Stimulated activated CD4-positive, alpha-beta T cell treated with anti-CD3 and anti-CD28 coated beads, Interleukin-15, amount 100 ng/mL, for 24 hours (primary cell): Measurements from ENCODE around the gene PALLD.

Experiments used
- DNase-seq: peaks from one replicate; pipeline ENCODE4 v3.0.0-alpha.2; 2020

The PALLD gene

GRCh38 chr4:168528131-168528949 is 31.5 kb downstream of the PALLD start:
- DNase-seq, result no peak

GRCh38 chr4:168529257-168529656 is 32.4 kb downstream of the PALLD start:
- no peak for DNase-seq

- no peak for DNase-seq
These were observed 34.5 kb downstream of the PALLD start for GRCh38 chr4:168531305-168531704.

- DNase-seq, result no peak
These were observed 37.7 kb downstream of the PALLD start for GRCh38 chr4:168534535-168534934.

- DNase-seq, result no peak
These were observed 38.8 kb downstream of the PALLD start for GRCh38 chr4:168535689-168536088.

- no peak for DNase-seq
These were observed 39.6 kb downstream of the PALLD start for GRCh38 chr4:168536448-168536847.

GRCh38 chr4:168537086-168537485 is 40.2 kb downstream of the PALLD start:
- DNase-seq, result no peak

- DNase-seq, result no peak
These were observed 40.7 kb downstream of the PALLD start for GRCh38 chr4:168537571-168537970.

- DNase-seq, result no peak
These were observed 41.8 kb downstream of the PALLD start for GRCh38 chr4:168538632-168539031.

- peak; percentile 6 for DNase-seq
These were observed 43.2 kb downstream of the PALLD start for GRCh38 chr4:168540086-168540485.

- no peak for DNase-seq
These were observed 43.8 kb downstream of the PALLD start for GRCh38 chr4:168540503-168541265.

GRCh38 chr4:168541266-168541953 is 44.6 kb downstream of the PALLD start:
- no peak for DNase-seq

GRCh38 chr4:168549143-168549542 is 52.3 kb downstream of the PALLD start:
- no peak for DNase-seq

GRCh38 chr4:168550064-168550766 is 53.4 kb downstream of the PALLD start:
- no peak for DNase-seq

GRCh38 chr4:168551211-168551610 is 54.4 kb downstream of the PALLD start:
- no peak for DNase-seq

- no peak for DNase-seq
These were observed 55.3 kb downstream of the PALLD start for GRCh38 chr4:168551945-168552695.

- no peak for DNase-seq
These were observed 57.0 kb downstream of the PALLD start for GRCh38 chr4:168553714-168554370.

GRCh38 chr4:168555437-168555836 is 58.6 kb downstream of the PALLD start:
- no peak for DNase-seq

- DNase-seq, result no peak
These were observed 60.8 kb downstream of the PALLD start for GRCh38 chr4:168557658-168558057.

GRCh38 chr4:168558599-168558998 is 61.7 kb downstream of the PALLD start:
- no peak for DNase-seq
